GM12878 (cell line): Measurements from ENCODE around the gene CLIC5. TPM values are rescaled to one million over a fixed set of nuclear protein-coding genes. Genes with fewer than 3 reads are reported as not detected.

ENCODE experiments used
- ATAC-seq: fragments of 200-7000 bp; cut with Tn5 transposase; 3 replicates; pipeline ENCODE4 v1.9.1; 2020; ENCODE audit warnings: mild to moderate bottlenecking, moderate library complexity
- BruUV-seq: library from RNA; stranded (reverse); fragments of 400-500 nt; replicated peaks from 2 replicates; lab custom pipeline; 2021; lab: Mats Ljungman, UMichigan
- CTCF ChIA-PET: fragments of 300-600 bp; sonication (Branson Sonifier 250); formaldehyde crosslinking; extraction: SDS; loops from one replicate; lab custom pipeline; 2021; ENCODE audit warnings: inconsistent platforms; lab: Yijun Ruan, JAX
- POLR2A ChIA-PET: fragments of 350-600 bp; formaldehyde crosslinking; extraction: SDS; loops from one replicate; lab custom pipeline; 2021; ENCODE audit warnings: inconsistent platforms; lab: Charles Lee
- RAD21 ChIA-PET: fragments of 300-600 bp; sonication (Branson Sonifier 250); formaldehyde crosslinking; loops from one replicate; lab custom pipeline; 2023; ENCODE audit warnings: antibody characterized with exemption; ENCODE audit not compliant: unreplicated experiment; lab: Charles Lee
- SMC1A ChIA-PET: fragments of 300-600 bp; sonication (Branson Sonifier 250); formaldehyde crosslinking; loops from one replicate; lab custom pipeline; 2023; ENCODE audit not compliant: unreplicated experiment, uncharacterized antibody; lab: Charles Lee
- DNase-seq: peaks from one replicate; pipeline ENCODE4 v3.0.0-alpha.2; 2011; ENCODE audit warnings: low read depth, low spot score
- FAIRE-seq: peaks from 3 replicates; lab custom pipeline; 2011; peaks lifted over from hg19 to GRCh38; lab: Jason Lieb, UNC
- H2AFZ ChIP-seq: 2 replicates; pipeline ENCODE4 v1.6.0; 2011; ENCODE audit warnings: low read depth, low read length, control low read depth; ENCODE audit not compliant: control insufficient read depth
- H3K27ac ChIP-seq: 2 replicates; pipeline ENCODE4 v1.5.1; 2011; ENCODE audit warnings: control low read depth; ENCODE audit not compliant: control insufficient read depth, insufficient read depth
- H3K27me3 ChIP-seq, 2 experiments: replicated peaks in 1 of 2; 2 replicates each; pipeline versions ENCODE4 v1.6.0 to v1.6.1; 2011; ENCODE audit warnings: low read length in 1 of 2; ENCODE audit not compliant: control insufficient read depth in 2 of 2, insufficient read depth in 2 of 2
- H3K36me3 ChIP-seq, 2 experiments: 2 replicates each; pipeline ENCODE4 v1.5.1; 2011; ENCODE audit warnings: low read length in 1 of 2; ENCODE audit not compliant: control insufficient read depth in 2 of 2, insufficient read depth in 2 of 2
- H3K4me1 ChIP-seq: 2 replicates; pipeline ENCODE4 v1.6.1; 2011; ENCODE audit warnings: mild to moderate bottlenecking, low read length, moderate library complexity, mixed read lengths; ENCODE audit not compliant: control insufficient read depth, insufficient read depth
- H3K4me2 ChIP-seq: 2 replicates; pipeline ENCODE4 v1.6.0; 2011; ENCODE audit warnings: control low read depth; ENCODE audit not compliant: control insufficient read depth, insufficient read depth
- H3K4me3 ChIP-seq: fragments of 200-600 bp; sonication (generic); 2 replicates; pipeline ENCODE4 v1.5.1; 2016
- H3K79me2 ChIP-seq: 2 replicates; pipeline ENCODE4 v1.6.0; 2011; ENCODE audit warnings: low read length; ENCODE audit not compliant: control insufficient read depth, insufficient read depth
- H3K9ac ChIP-seq: 2 replicates; pipeline ENCODE4 v1.8.0; 2011; ENCODE audit warnings: low read length, control low read depth, mixed read lengths; ENCODE audit not compliant: control insufficient read depth, insufficient read depth
- H3K9me3 ChIP-seq: replicated peaks from 3 replicates; pipeline ENCODE4 v1.5.1; 2011; ENCODE audit warnings: mild to moderate bottlenecking, low read length; ENCODE audit not compliant: control insufficient read depth, insufficient read depth
- H4K20me1 ChIP-seq: 2 replicates; pipeline ENCODE4 v1.6.0; 2011; ENCODE audit not compliant: control insufficient read depth, insufficient read depth
- ZNF592 ChIP-seq: fragments of 450-650 bp; IDR thresholded peaks from 2 replicates; pipeline ENCODE4 v1.6.1; 2017; ENCODE audit warnings: mild to moderate bottlenecking, moderate library complexity
- WGBS: methylation state at CpG from one replicate; pipeline ENCODE4 v1.1.6; 2016; ENCODE audit warnings: low lambda C conversion rate; ENCODE audit not compliant: insufficient replicate concordance, insufficient coverage; ENCODE audit errors: missing lambda C conversion rate; 5-methylcytosine and 5-hydroxymethylcytosine counted together
- in situ Hi-C: fragments of 300-500 bp; cut with MboI; formaldehyde crosslinking; loops from 9 replicates; pipeline ENCODE4 v1.14.3; 2018; ENCODE audit warnings: mixed read lengths
- intact Hi-C: fragments of 100-400 bp; cut with micrococcal nuclease; formaldehyde crosslinking; loops from one replicate; pipeline ENCODE4 v1.14.2; 2022; ENCODE audit not compliant: unreplicated experiment
- polyA plus RNA-seq, 11 experiments: library from polyadenylated mRNA; depleted of rRNA in 4 of 11; unstranded in 6 of 11; stranded (reverse) in 5 of 11; fragments of >200 nt; fragmentation: Nextera tagmentation in 4 of 11; fragmentation: Illumina TruSeq in 1 of 11; extraction: Ambion mirVana in 4 of 11; extraction: Trizol in 1 of 11; gene quantifications; 1 replicate in 1 of 11; 2 replicates in 10 of 11; pipeline versions ENCODE4 v1.2.1 to v1.2.3, GENCODE V29; 2011 to 2016; ENCODE audit warnings: inconsistent platforms in 2 of 11, missing spikeins in 2 of 11, low read depth in 1 of 11
- total RNA-seq, 4 experiments: library from RNA; depleted of rRNA in 3 of 4; stranded (reverse); fragments of >200 nt in 3 of 4; fragmentation: Illumina TruSeq in 1 of 4; extraction: Trizol in 1 of 4; gene quantifications; 2 replicates each; pipeline versions ENCODE4 v1.2.1 to v1.2.3, GENCODE V29; 2013 to 2021
- TF ChIP-seq, protein P1 (sequence below), 3 experiments: IDR thresholded peaks in 2 of 3; conservative IDR thresholded peaks in 1 of 3; 2 replicates each; pipeline ENCODE4 v1.5.1; 2011; ENCODE audit warnings: low read depth in 3 of 3, low read length in 3 of 3, mild to moderate bottlenecking in 3 of 3, control low read depth in 2 of 3, moderate library complexity in 2 of 3, inconsistent platforms in 1 of 3, mixed read lengths in 1 of 3; ENCODE audit not compliant: control insufficient read depth in 2 of 3, insufficient read depth in 1 of 3; ENCODE audit errors: extremely low read depth in 1 of 3

The CLIC5 gene
- total and polyA plus RNA-seq, 10 of the 15 experiments (the other 5 are each of a cell fraction or from before 2014, with no cell fraction given), result 0.01 to 0.08 (median 0.02) TPM; not detected in 7

GRCh38 chr6:45991189-45991588 is 24.5 kb downstream of the CLIC5 start:
- no peak overlapping the region for H3K4me2 ChIP-seq
- in situ Hi-C loops (no loop called here), intact Hi-C loops (no loop called here)
- ChIA-PET CTCF (interaction anchor here (0.8 to 1.1 kb wide), 2 partner anchors 10 to 1123 kb away, joined by 3 read pairs; no protein-coding TSS in a partner anchor), POLR2A (no interaction called here), SMC1A (interaction anchor here (1.4 kb wide), 1 partner anchor 11 kb away, joined by 3 read pairs; no protein-coding TSS in a partner anchor), RAD21 (no interaction called here)
- H3K27me3 ChIP-seq, result no peaks in the 10 kb centered on the region; a peak in 1 of 4 replicates
- BruUV-seq, result no TSS peak
- no peak for DNase-seq
- H3K9ac ChIP-seq, result no peak overlapping the region
- H4K20me1 ChIP-seq, result no peaks in the 10 kb centered on the region
- H3K79me2 ChIP-seq, result no peaks in the 10 kb centered on the region
- no peak overlapping the region for H3K4me3 ChIP-seq
- FAIRE-seq, result no peak
- H3K27ac ChIP-seq, result no peak overlapping the region
- TF ChIP-seq, protein P1, sequence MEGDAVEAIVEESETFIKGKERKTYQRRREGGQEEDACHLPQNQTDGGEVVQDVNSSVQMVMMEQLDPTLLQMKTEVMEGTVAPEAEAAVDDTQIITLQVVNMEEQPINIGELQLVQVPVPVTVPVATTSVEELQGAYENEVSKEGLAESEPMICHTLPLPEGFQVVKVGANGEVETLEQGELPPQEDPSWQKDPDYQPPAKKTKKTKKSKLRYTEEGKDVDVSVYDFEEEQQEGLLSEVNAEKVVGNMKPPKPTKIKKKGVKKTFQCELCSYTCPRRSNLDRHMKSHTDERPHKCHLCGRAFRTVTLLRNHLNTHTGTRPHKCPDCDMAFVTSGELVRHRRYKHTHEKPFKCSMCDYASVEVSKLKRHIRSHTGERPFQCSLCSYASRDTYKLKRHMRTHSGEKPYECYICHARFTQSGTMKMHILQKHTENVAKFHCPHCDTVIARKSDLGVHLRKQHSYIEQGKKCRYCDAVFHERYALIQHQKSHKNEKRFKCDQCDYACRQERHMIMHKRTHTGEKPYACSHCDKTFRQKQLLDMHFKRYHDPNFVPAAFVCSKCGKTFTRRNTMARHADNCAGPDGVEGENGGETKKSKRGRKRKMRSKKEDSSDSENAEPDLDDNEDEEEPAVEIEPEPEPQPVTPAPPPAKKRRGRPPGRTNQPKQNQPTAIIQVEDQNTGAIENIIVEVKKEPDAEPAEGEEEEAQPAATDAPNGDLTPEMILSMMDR (IDR thresholded peaks at IDR 0.05 in 2 of 3, conservative IDR thresholded peaks at IDR 0.05 in 1 of 3; ENCODE audit: control insufficient read depth in 2 of 3, extremely low read depth in 1 of 3, insufficient read depth in 1 of 3, low read depth in 3 of 3, low read length in 3 of 3), result 0 out of 6 replicates have a peak, but pooled peaks of 1 of the 3 experiments have one; percentile 16
- TF ChIP-seq ZNF592, result no peak
- H3K36me3 ChIP-seq, result no peaks in the 10 kb centered on the region
- ATAC-seq, result no peak
- no peaks in the 10 kb centered on the region; the same call in 1 of the 3 replicates for H3K9me3 ChIP-seq
- 0% methylated on average over 1 of the region's 1 CpG for WGBS
- H3K4me1 ChIP-seq, result no peaks in the 10 kb centered on the region
- H2AFZ ChIP-seq, result no peak overlapping the region
